GM12878 (cell line): Measurements from ENCODE around the gene CS. TPM values are rescaled to one million over a fixed set of nuclear protein-coding genes. Genes with fewer than 3 reads are reported as not detected.

ENCODE experiments used
- ATAC-seq: fragments of 200-7000 bp; cut with Tn5 transposase; 3 replicates; pipeline ENCODE4 v1.9.1; 2020; ENCODE audit warnings: mild to moderate bottlenecking, moderate library complexity
- BruUV-seq: library from RNA; stranded (reverse); fragments of 400-500 nt; replicated peaks from 2 replicates; lab custom pipeline; 2021; lab: Mats Ljungman, UMichigan
- CTCF ChIA-PET: fragments of 300-600 bp; sonication (Branson Sonifier 250); formaldehyde crosslinking; extraction: SDS; loops from one replicate; lab custom pipeline; 2021; ENCODE audit warnings: inconsistent platforms; lab: Yijun Ruan, JAX
- POLR2A ChIA-PET: fragments of 350-600 bp; formaldehyde crosslinking; extraction: SDS; loops from one replicate; lab custom pipeline; 2021; ENCODE audit warnings: inconsistent platforms; lab: Charles Lee
- RAD21 ChIA-PET: fragments of 300-600 bp; sonication (Branson Sonifier 250); formaldehyde crosslinking; loops from one replicate; lab custom pipeline; 2023; ENCODE audit warnings: antibody characterized with exemption; ENCODE audit not compliant: unreplicated experiment; lab: Charles Lee
- SMC1A ChIA-PET: fragments of 300-600 bp; sonication (Branson Sonifier 250); formaldehyde crosslinking; loops from one replicate; lab custom pipeline; 2023; ENCODE audit not compliant: unreplicated experiment, uncharacterized antibody; lab: Charles Lee
- DNase-seq: peaks from one replicate; pipeline ENCODE4 v3.0.0-alpha.2; 2011; ENCODE audit warnings: low read depth, low spot score
- FAIRE-seq: peaks from 3 replicates; lab custom pipeline; 2011; peaks lifted over from hg19 to GRCh38; lab: Jason Lieb, UNC
- H2AFZ ChIP-seq: 2 replicates; pipeline ENCODE4 v1.6.0; 2011; ENCODE audit warnings: low read depth, low read length, control low read depth; ENCODE audit not compliant: control insufficient read depth
- H3K27ac ChIP-seq: 2 replicates; pipeline ENCODE4 v1.5.1; 2011; ENCODE audit warnings: control low read depth; ENCODE audit not compliant: control insufficient read depth, insufficient read depth
- H3K27me3 ChIP-seq, 2 experiments: replicated peaks in 1 of 2; 2 replicates each; pipeline versions ENCODE4 v1.6.0 to v1.6.1; 2011; ENCODE audit warnings: low read length in 1 of 2; ENCODE audit not compliant: control insufficient read depth in 2 of 2, insufficient read depth in 2 of 2
- H3K36me3 ChIP-seq, 2 experiments: 2 replicates each; pipeline ENCODE4 v1.5.1; 2011; ENCODE audit warnings: low read length in 1 of 2; ENCODE audit not compliant: control insufficient read depth in 2 of 2, insufficient read depth in 2 of 2
- H3K4me1 ChIP-seq: 2 replicates; pipeline ENCODE4 v1.6.1; 2011; ENCODE audit warnings: mild to moderate bottlenecking, low read length, moderate library complexity, mixed read lengths; ENCODE audit not compliant: control insufficient read depth, insufficient read depth
- H3K4me2 ChIP-seq: 2 replicates; pipeline ENCODE4 v1.6.0; 2011; ENCODE audit warnings: control low read depth; ENCODE audit not compliant: control insufficient read depth, insufficient read depth
- H3K4me3 ChIP-seq: fragments of 200-600 bp; sonication (generic); 2 replicates; pipeline ENCODE4 v1.5.1; 2016
- H3K79me2 ChIP-seq: 2 replicates; pipeline ENCODE4 v1.6.0; 2011; ENCODE audit warnings: low read length; ENCODE audit not compliant: control insufficient read depth, insufficient read depth
- H3K9ac ChIP-seq: 2 replicates; pipeline ENCODE4 v1.8.0; 2011; ENCODE audit warnings: low read length, control low read depth, mixed read lengths; ENCODE audit not compliant: control insufficient read depth, insufficient read depth
- H3K9me3 ChIP-seq: replicated peaks from 3 replicates; pipeline ENCODE4 v1.5.1; 2011; ENCODE audit warnings: mild to moderate bottlenecking, low read length; ENCODE audit not compliant: control insufficient read depth, insufficient read depth
- H4K20me1 ChIP-seq: 2 replicates; pipeline ENCODE4 v1.6.0; 2011; ENCODE audit not compliant: control insufficient read depth, insufficient read depth
- CBX3 ChIP-seq: fragments of 200-600 bp; sonication (generic); IDR thresholded peaks from 2 replicates; pipeline ENCODE4 v1.6.1; 2016; ENCODE audit warnings: low read depth, borderline replicate concordance
- CBX5 ChIP-seq: sonication (generic); IDR thresholded peaks from 2 replicates; pipeline ENCODE4 v1.6.1; 2016; ENCODE audit warnings: low read depth, moderate library complexity, mild to moderate bottlenecking, inconsistent platforms
- CREB1 ChIP-seq: IDR thresholded peaks from 2 replicates; pipeline ENCODE4 v1.6.1; 2012; ENCODE audit warnings: low read depth, mild to moderate bottlenecking, inconsistent platforms
- IKZF2 ChIP-seq, 2 experiments: fragments of 450-650 bp; IDR thresholded peaks; 2 replicates each; pipeline ENCODE4 v1.6.1; 2017; ENCODE audit warnings: mild to moderate bottlenecking in 2 of 2, moderate library complexity in 2 of 2
- JUND ChIP-seq: IDR thresholded peaks from 2 replicates; pipeline ENCODE4 v1.6.1; 2012; ENCODE audit warnings: low read depth, mild to moderate bottlenecking, low read length, improper control_type of control experiment, moderate library complexity
- MYB ChIP-seq: fragments of 150-350 bp; IDR thresholded peaks from 2 replicates; pipeline ENCODE4 v1.6.1; 2014; ENCODE audit warnings: mild to moderate bottlenecking, low read depth, low read length, borderline replicate concordance
- RBBP5 ChIP-seq: fragments of 200-600 bp; sonication (generic); conservative IDR thresholded peaks from 2 replicates; pipeline ENCODE4 v1.6.1; 2016
- SMAD1 ChIP-seq: fragments of 450-650 bp; IDR thresholded peaks from 2 replicates; pipeline ENCODE4 v1.6.1; 2018; ENCODE audit warnings: mild to moderate bottlenecking, low read depth; ENCODE audit not compliant: partially characterized antibody
- ZNF687 ChIP-seq: fragments of 450-650 bp; IDR thresholded peaks from 2 replicates; pipeline ENCODE4 v1.6.1; 2017; ENCODE audit warnings: mild to moderate bottlenecking, moderate library complexity
- WGBS: methylation state at CpG from one replicate; pipeline ENCODE4 v1.1.6; 2016; ENCODE audit warnings: low lambda C conversion rate; ENCODE audit not compliant: insufficient replicate concordance, insufficient coverage; ENCODE audit errors: missing lambda C conversion rate; 5-methylcytosine and 5-hydroxymethylcytosine counted together
- in situ Hi-C: fragments of 300-500 bp; cut with MboI; formaldehyde crosslinking; loops from 9 replicates; pipeline ENCODE4 v1.14.3; 2018; ENCODE audit warnings: mixed read lengths
- intact Hi-C: fragments of 100-400 bp; cut with micrococcal nuclease; formaldehyde crosslinking; loops from one replicate; pipeline ENCODE4 v1.14.2; 2022; ENCODE audit not compliant: unreplicated experiment
- polyA plus RNA-seq, 11 experiments: library from polyadenylated mRNA; depleted of rRNA in 4 of 11; unstranded in 6 of 11; stranded (reverse) in 5 of 11; fragments of >200 nt; fragmentation: Nextera tagmentation in 4 of 11; fragmentation: Illumina TruSeq in 1 of 11; extraction: Ambion mirVana in 4 of 11; extraction: Trizol in 1 of 11; gene quantifications; 1 replicate in 1 of 11; 2 replicates in 10 of 11; pipeline versions ENCODE4 v1.2.1 to v1.2.3, GENCODE V29; 2011 to 2016; ENCODE audit warnings: inconsistent platforms in 2 of 11, missing spikeins in 2 of 11, low read depth in 1 of 11
- total RNA-seq, 4 experiments: library from RNA; depleted of rRNA in 3 of 4; stranded (reverse); fragments of >200 nt in 3 of 4; fragmentation: Illumina TruSeq in 1 of 4; extraction: Trizol in 1 of 4; gene quantifications; 2 replicates each; pipeline versions ENCODE4 v1.2.1 to v1.2.3, GENCODE V29; 2013 to 2021
- TF ChIP-seq, protein P1 (sequence below): fragments of 450-650 bp; formaldehyde crosslinking; IDR thresholded peaks from 2 replicates; pipeline ENCODE4 v1.4.0; 2020; ENCODE audit warnings: mild to moderate bottlenecking, moderate library complexity
- TF ChIP-seq, protein P2 (sequence below): fragments of 450-650 bp; IDR thresholded peaks from 2 replicates; pipeline ENCODE4 v1.6.1; 2016; ENCODE audit warnings: mild to moderate bottlenecking
- TF ChIP-seq, protein P3 (sequence below): fragments of 150-350 bp; IDR thresholded peaks from 2 replicates; pipeline ENCODE4 v1.6.1; 2016; ENCODE audit warnings: low read depth, low read length

CS gene
- total and polyA plus RNA-seq, 10 of the 15 experiments (the other 5 are each of a cell fraction or from before 2014, with no cell fraction given): 64.9 to 276 (median 139) TPM

- Histone ChIP-seq H3K79me2 (no peaks in the 10 kb centered on the region), H3K4me1 (no peaks in the 10 kb centered on the region), H3K36me3 (no peaks in the 10 kb centered on the region; a peak in 1 of 4 replicates), H2AFZ (no peak overlapping the region), H3K9me3 (no peaks in the 10 kb centered on the region), H4K20me1 (no peaks in the 10 kb centered on the region; the same call in 1 of the 2 replicates), H3K27ac (no peak overlapping the region), H3K27me3 (no peaks in the 10 kb centered on the region), H3K4me2 (no peak overlapping the region), H3K4me3 (no peak overlapping the region), H3K9ac (no peak overlapping the region)
- ChIA-PET CTCF (interaction anchor here (1.0 kb wide), 1 partner anchor 31 kb away, joined by 3 read pairs; no protein-coding TSS in a partner anchor), SMC1A (interaction anchor here (1.1 kb wide), 1 partner anchor 30 kb away, joined by 3 read pairs; no protein-coding TSS in a partner anchor), RAD21 (no interaction called here), POLR2A (no interaction called here)
- DNase-seq (no peak), FAIRE-seq (no peak), ATAC-seq (no peak)
- in situ Hi-C loops (no loop called here), intact Hi-C loops (no loop called here)
- 87% methylated on average over 5 of the region's 5 CpGs for WGBS
- BruUV-seq: no TSS peak
- TF ChIP-seq, protein P1, sequence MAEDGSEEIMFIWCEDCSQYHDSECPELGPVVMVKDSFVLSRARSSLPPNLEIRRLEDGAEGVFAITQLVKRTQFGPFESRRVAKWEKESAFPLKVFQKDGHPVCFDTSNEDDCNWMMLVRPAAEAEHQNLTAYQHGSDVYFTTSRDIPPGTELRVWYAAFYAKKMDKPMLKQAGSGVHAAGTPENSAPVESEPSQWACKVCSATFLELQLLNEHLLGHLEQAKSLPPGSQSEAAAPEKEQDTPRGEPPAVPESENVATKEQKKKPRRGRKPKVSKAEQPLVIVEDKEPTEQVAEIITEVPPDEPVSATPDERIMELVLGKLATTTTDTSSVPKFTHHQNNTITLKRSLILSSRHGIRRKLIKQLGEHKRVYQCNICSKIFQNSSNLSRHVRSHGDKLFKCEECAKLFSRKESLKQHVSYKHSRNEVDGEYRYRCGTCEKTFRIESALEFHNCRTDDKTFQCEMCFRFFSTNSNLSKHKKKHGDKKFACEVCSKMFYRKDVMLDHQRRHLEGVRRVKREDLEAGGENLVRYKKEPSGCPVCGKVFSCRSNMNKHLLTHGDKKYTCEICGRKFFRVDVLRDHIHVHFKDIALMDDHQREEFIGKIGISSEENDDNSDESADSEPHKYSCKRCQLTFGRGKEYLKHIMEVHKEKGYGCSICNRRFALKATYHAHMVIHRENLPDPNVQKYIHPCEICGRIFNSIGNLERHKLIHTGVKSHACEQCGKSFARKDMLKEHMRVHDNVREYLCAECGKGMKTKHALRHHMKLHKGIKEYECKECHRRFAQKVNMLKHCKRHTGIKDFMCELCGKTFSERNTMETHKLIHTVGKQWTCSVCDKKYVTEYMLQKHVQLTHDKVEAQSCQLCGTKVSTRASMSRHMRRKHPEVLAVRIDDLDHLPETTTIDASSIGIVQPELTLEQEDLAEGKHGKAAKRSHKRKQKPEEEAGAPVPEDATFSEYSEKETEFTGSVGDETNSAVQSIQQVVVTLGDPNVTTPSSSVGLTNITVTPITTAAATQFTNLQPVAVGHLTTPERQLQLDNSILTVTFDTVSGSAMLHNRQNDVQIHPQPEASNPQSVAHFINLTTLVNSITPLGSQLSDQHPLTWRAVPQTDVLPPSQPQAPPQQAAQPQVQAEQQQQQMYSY (CRISPR knock-in tag): no peak
- TF ChIP-seq SMAD1 (no peak), MYB (no peak), JUND (no peak), IKZF2 (IDR thresholded peaks at IDR 0.05) (no peak), CREB1 (no peak), RBBP5 (no peak), CBX3 (no peak), CBX5 (no peak), ZNF687 (no peak)
- TF ChIP-seq, protein P2, sequence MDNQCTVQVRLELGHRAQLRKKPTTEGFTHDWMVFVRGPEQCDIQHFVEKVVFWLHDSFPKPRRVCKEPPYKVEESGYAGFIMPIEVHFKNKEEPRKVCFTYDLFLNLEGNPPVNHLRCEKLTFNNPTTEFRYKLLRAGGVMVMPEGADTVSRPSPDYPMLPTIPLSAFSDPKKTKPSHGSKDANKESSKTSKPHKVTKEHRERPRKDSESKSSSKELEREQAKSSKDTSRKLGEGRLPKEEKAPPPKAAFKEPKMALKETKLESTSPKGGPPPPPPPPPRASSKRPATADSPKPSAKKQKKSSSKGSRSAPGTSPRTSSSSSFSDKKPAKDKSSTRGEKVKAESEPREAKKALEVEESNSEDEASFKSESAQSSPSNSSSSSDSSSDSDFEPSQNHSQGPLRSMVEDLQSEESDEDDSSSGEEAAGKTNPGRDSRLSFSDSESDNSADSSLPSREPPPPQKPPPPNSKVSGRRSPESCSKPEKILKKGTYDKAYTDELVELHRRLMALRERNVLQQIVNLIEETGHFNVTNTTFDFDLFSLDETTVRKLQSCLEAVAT: no peak
- TF ChIP-seq, protein P3, sequence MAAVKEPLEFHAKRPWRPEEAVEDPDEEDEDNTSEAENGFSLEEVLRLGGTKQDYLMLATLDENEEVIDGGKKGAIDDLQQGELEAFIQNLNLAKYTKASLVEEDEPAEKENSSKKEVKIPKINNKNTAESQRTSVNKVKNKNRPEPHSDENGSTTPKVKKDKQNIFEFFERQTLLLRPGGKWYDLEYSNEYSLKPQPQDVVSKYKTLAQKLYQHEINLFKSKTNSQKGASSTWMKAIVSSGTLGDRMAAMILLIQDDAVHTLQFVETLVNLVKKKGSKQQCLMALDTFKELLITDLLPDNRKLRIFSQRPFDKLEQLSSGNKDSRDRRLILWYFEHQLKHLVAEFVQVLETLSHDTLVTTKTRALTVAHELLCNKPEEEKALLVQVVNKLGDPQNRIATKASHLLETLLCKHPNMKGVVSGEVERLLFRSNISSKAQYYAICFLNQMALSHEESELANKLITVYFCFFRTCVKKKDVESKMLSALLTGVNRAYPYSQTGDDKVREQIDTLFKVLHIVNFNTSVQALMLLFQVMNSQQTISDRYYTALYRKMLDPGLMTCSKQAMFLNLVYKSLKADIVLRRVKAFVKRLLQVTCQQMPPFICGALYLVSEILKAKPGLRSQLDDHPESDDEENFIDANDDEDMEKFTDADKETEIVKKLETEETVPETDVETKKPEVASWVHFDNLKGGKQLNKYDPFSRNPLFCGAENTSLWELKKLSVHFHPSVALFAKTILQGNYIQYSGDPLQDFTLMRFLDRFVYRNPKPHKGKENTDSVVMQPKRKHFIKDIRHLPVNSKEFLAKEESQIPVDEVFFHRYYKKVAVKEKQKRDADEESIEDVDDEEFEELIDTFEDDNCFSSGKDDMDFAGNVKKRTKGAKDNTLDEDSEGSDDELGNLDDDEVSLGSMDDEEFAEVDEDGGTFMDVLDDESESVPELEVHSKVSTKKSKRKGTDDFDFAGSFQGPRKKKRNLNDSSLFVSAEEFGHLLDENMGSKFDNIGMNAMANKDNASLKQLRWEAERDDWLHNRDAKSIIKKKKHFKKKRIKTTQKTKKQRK: no peak
These were observed 63.1 kb downstream of the CS start for GRCh38 chr12:56236985-56237384.
